Activated CD8-positive, alpha-beta memory T cell treated with anti-CD3 and anti-CD28 coated beads, Interleukin-2, amount 50 U/mL, for 48 hours (primary cell): ENCODE results near the gene CDHR4.
"Not testable (repeated sequence)": the region's sequence is repeated elsewhere in the genome, so short reads cannot be mapped to it uniquely, and the experiment has no call there.

Experiments used
- DNase-seq: peaks from one replicate; pipeline ENCODE4 v3.0.0-alpha.2; 2020

CDHR4 gene

GRCh38 chr3:49799761-49800160, at the start of gene CDHR4:
Gene CDHR4, minus strand, starts transcription at chr3:49799873. Its CDS starts 61 bp downstream, at chr3:49799812.
- no peak for DNase-seq

- no peak for DNase-seq
These were observed 46.0 kb upstream of the CDHR4 start for GRCh38 chr3:49845694-49846093.

GRCh38 chr3:49844464-49845183, 45.0 kb upstream of the CDHR4 start:
- no peak for DNase-seq

- no peak for DNase-seq
These were observed 43.3 kb upstream of the CDHR4 start for GRCh38 chr3:49842843-49843517.

- DNase-seq = no peak
These were observed 42.1 kb upstream of the CDHR4 start for GRCh38 chr3:49841806-49842205.

- DNase-seq = no peak
These were observed 41.5 kb upstream of the CDHR4 start for GRCh38 chr3:49841126-49841696.

- DNase-seq = no peak
These were observed 40.7 kb upstream of the CDHR4 start for GRCh38 chr3:49840388-49840787.

- peak; percentile 85 for DNase-seq
These were observed 39.6 kb upstream of the CDHR4 start for GRCh38 chr3:49839193-49839809.

- no peak for DNase-seq
These were observed 31.7 kb upstream of the CDHR4 start for GRCh38 chr3:49831341-49831740.

- no peak for DNase-seq
These were observed 26.3 kb upstream of the CDHR4 start for GRCh38 chr3:49826016-49826415.

- DNase-seq = not testable (repeated sequence)
These were observed 23.5 kb upstream of the CDHR4 start for GRCh38 chr3:49823131-49823530.

GRCh38 chr3:49813497-49814174, 14.0 kb upstream of the CDHR4 start, which contains the start of gene UBA7:
Gene UBA7, minus strand, starts transcription at chr3:49813953. Its CDS starts 166 bp downstream, at chr3:49813787.
- peak; percentile 65 for DNase-seq

GRCh38 chr3:49812916-49813496, 13.3 kb upstream of the CDHR4 start:
- no peak for DNase-seq

- DNase-seq = no peak
These were observed 7.9 kb upstream of the CDHR4 start for GRCh38 chr3:49807431-49808114.

GRCh38 chr3:49806850-49807249, 7.2 kb upstream of the CDHR4 start:
- no peak for DNase-seq

- DNase-seq = no peak
These were observed 6.4 kb upstream of the CDHR4 start for GRCh38 chr3:49805897-49806701.

- no peak for DNase-seq
These were observed 5.7 kb upstream of the CDHR4 start for GRCh38 chr3:49805367-49805782.

GRCh38 chr3:49804141-49805041, 4.7 kb upstream of the CDHR4 start:
- DNase-seq = no peak

- DNase-seq = peak; percentile 74
These were observed 3.9 kb upstream of the CDHR4 start for GRCh38 chr3:49803465-49804140.
